Astrocyte (in vitro differentiated cells and primary cell): ENCODE measurements around the gene CRTAP.

Experiments used
- EZH2 ChIP-seq: IDR thresholded peaks from 2 replicates; pipeline ENCODE4 v1.6.1; 2012; ENCODE audit warnings: mild to moderate bottlenecking, low read length, inconsistent platforms; ENCODE audit not compliant: insufficient read depth
- TF ChIP-seq, protein P1 (sequence below): IDR thresholded peaks from 2 replicates; pipeline ENCODE4 v1.5.1; 2011; ENCODE audit warnings: low read depth, mild to moderate bottlenecking, inconsistent platforms, low read length, moderate library complexity; ENCODE audit not compliant: insufficient read depth

GRCh38 chr3:33115024-33115768 is 1.4 kb downstream of the CRTAP start:
- TF ChIP-seq, protein P1, sequence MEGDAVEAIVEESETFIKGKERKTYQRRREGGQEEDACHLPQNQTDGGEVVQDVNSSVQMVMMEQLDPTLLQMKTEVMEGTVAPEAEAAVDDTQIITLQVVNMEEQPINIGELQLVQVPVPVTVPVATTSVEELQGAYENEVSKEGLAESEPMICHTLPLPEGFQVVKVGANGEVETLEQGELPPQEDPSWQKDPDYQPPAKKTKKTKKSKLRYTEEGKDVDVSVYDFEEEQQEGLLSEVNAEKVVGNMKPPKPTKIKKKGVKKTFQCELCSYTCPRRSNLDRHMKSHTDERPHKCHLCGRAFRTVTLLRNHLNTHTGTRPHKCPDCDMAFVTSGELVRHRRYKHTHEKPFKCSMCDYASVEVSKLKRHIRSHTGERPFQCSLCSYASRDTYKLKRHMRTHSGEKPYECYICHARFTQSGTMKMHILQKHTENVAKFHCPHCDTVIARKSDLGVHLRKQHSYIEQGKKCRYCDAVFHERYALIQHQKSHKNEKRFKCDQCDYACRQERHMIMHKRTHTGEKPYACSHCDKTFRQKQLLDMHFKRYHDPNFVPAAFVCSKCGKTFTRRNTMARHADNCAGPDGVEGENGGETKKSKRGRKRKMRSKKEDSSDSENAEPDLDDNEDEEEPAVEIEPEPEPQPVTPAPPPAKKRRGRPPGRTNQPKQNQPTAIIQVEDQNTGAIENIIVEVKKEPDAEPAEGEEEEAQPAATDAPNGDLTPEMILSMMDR = no peak
- TF ChIP-seq EZH2 = no peak
